MM.1S (cell line): Measurements from ENCODE around the gene RBFOX2.

Experiments
- EZH2 ChIP-seq: fragments of 300-600 bp; sonication (generic); optimal IDR thresholded peaks from 2 replicates; pipeline ENCODE3; 2017; ENCODE audit warnings: low read depth, mild to moderate bottlenecking, antibody characterized with exemption, low read length, mixed read lengths
- EZH2phosphoT487 ChIP-seq: fragments of 300-600 bp; sonication (generic); IDR thresholded peaks from 2 replicates; pipeline ENCODE4 v1.6.1; 2018; ENCODE audit warnings: antibody characterized with exemption, low read length
- TF ChIP-seq, protein P1 (sequence below): fragments of 300-600 bp; sonication (generic); IDR thresholded peaks from 2 replicates; pipeline ENCODE4 v1.5.1; 2016; ENCODE audit warnings: antibody characterized with exemption, low read length, mixed read lengths

DNA sequence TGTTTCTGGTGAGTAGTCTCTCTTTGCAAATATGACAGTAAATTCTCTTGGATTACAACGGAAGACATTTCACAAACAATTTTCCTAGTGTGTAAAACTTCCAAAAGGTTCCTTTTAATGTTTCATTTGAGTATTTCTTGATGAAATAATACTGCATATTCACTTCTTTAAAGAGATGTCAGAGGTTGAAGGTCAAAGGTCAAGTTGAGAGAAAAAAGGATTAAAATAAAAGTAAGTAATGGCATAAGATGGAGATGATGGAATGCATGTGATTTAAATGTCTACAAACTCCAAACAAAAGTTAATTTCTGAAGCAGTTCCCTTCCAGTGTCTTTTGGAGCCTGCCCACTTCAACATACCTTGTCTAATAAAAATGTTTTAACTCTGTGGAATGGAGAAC lies 270.2 kb downstream of the RBFOX2 start:
- TF ChIP-seq, protein P1, sequence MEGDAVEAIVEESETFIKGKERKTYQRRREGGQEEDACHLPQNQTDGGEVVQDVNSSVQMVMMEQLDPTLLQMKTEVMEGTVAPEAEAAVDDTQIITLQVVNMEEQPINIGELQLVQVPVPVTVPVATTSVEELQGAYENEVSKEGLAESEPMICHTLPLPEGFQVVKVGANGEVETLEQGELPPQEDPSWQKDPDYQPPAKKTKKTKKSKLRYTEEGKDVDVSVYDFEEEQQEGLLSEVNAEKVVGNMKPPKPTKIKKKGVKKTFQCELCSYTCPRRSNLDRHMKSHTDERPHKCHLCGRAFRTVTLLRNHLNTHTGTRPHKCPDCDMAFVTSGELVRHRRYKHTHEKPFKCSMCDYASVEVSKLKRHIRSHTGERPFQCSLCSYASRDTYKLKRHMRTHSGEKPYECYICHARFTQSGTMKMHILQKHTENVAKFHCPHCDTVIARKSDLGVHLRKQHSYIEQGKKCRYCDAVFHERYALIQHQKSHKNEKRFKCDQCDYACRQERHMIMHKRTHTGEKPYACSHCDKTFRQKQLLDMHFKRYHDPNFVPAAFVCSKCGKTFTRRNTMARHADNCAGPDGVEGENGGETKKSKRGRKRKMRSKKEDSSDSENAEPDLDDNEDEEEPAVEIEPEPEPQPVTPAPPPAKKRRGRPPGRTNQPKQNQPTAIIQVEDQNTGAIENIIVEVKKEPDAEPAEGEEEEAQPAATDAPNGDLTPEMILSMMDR: no peak
- TF ChIP-seq EZH2: no peak
- no peak for TF ChIP-seq EZH2phosphoT487
